GOT3 (cell line): ENCODE data around the gene POU2F3.
"Not testable (repeated sequence)": the region's sequence is repeated elsewhere in the genome, so short reads cannot be mapped to it uniquely, and the experiment has no call there.

Experiments
- DNase-seq: peaks from one replicate; lab custom pipeline; 2025; ENCODE audit warnings: mixed read lengths; lab: John Stamatoyannopoulos, UW

The POU2F3 gene

GRCh38 chr11:120253377-120253776 is 13.4 kb downstream of the POU2F3 start:
- DNase-seq, result not testable (repeated sequence)

GRCh38 chr11:120254788-120255518 is 15.0 kb downstream of the POU2F3 start:
- DNase-seq, result no peak

GRCh38 chr11:120255519-120255866 is 15.6 kb downstream of the POU2F3 start:
- DNase-seq, result no peak

- DNase-seq, result no peak
Observed at GRCh38 chr11:120256178-120256577, 16.2 kb downstream of the POU2F3 start.

GRCh38 chr11:120256779-120257178 is 16.8 kb downstream of the POU2F3 start:
- DNase-seq, result no peak

- DNase-seq, result no peak
Observed at GRCh38 chr11:120257346-120257745, 17.4 kb downstream of the POU2F3 start.

- DNase-seq, result no peak
Observed at GRCh38 chr11:120258661-120259060, 18.7 kb downstream of the POU2F3 start.

- DNase-seq, result no peak
Observed at GRCh38 chr11:120259241-120259640, 19.3 kb downstream of the POU2F3 start.

GRCh38 chr11:120259988-120260565 is 20.1 kb downstream of the POU2F3 start:
- DNase-seq, result no peak

GRCh38 chr11:120260616-120261015 is 20.7 kb downstream of the POU2F3 start:
- no peak for DNase-seq

- DNase-seq, result no peak
Observed at GRCh38 chr11:120261321-120261720, 21.4 kb downstream of the POU2F3 start.

GRCh38 chr11:120261931-120262330 is 22.0 kb downstream of the POU2F3 start:
- DNase-seq, result no peak

- no peak for DNase-seq
Observed at GRCh38 chr11:120267319-120267718, 27.4 kb downstream of the POU2F3 start.

- no peak for DNase-seq
Observed at GRCh38 chr11:120268686-120269085, 28.7 kb downstream of the POU2F3 start.

GRCh38 chr11:120270386-120270785 is 30.4 kb downstream of the POU2F3 start:
- no peak for DNase-seq

GRCh38 chr11:120271672-120272071 is 31.7 kb downstream of the POU2F3 start:
- no peak for DNase-seq

GRCh38 chr11:120272303-120272702 is 32.4 kb downstream of the POU2F3 start:
- no peak for DNase-seq

GRCh38 chr11:120273432-120273831 is 33.5 kb downstream of the POU2F3 start:
- DNase-seq, result no peak

- not testable (repeated sequence) for DNase-seq
Observed at GRCh38 chr11:120273956-120274355, 34.0 kb downstream of the POU2F3 start.

- no peak for DNase-seq
Observed at GRCh38 chr11:120279502-120279901, 39.6 kb downstream of the POU2F3 start.

- DNase-seq, result no peak
Observed at GRCh38 chr11:120280600-120281051, 40.7 kb downstream of the POU2F3 start.

- DNase-seq, result no peak
Observed at GRCh38 chr11:120281143-120281795, 41.3 kb downstream of the POU2F3 start.

- DNase-seq, result no peak
Observed at GRCh38 chr11:120283124-120283523, 43.2 kb downstream of the POU2F3 start.
